ENCODE data around the gene HCK.

- TF ChIP-seq, protein P1, sequence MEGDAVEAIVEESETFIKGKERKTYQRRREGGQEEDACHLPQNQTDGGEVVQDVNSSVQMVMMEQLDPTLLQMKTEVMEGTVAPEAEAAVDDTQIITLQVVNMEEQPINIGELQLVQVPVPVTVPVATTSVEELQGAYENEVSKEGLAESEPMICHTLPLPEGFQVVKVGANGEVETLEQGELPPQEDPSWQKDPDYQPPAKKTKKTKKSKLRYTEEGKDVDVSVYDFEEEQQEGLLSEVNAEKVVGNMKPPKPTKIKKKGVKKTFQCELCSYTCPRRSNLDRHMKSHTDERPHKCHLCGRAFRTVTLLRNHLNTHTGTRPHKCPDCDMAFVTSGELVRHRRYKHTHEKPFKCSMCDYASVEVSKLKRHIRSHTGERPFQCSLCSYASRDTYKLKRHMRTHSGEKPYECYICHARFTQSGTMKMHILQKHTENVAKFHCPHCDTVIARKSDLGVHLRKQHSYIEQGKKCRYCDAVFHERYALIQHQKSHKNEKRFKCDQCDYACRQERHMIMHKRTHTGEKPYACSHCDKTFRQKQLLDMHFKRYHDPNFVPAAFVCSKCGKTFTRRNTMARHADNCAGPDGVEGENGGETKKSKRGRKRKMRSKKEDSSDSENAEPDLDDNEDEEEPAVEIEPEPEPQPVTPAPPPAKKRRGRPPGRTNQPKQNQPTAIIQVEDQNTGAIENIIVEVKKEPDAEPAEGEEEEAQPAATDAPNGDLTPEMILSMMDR (IDR thresholded peaks at IDR 0.05 in 4 of 5, conservative IDR thresholded peaks at IDR 0.05 in 1 of 5): no peak
- TF ChIP-seq POLR2A (IDR thresholded peaks at IDR 0.05): no peak
These were observed 41.9 kb upstream of the HCK start, which contains the start of gene CCM2L for GRCh38 chr20:32010101-32010500.
